GM18508 (cell line): ENCODE results near the gene C10orf67.

Experiments
- ATAC-seq: cut with Tn5 transposase; IDR thresholded peaks from one replicate; pipeline ENCODE4 v1.9.1; 2021; ENCODE audit warnings: moderate number of reproducible peaks; ENCODE audit not compliant: insufficient read depth, unreplicated experiment

The C10orf67 gene

DNA sequence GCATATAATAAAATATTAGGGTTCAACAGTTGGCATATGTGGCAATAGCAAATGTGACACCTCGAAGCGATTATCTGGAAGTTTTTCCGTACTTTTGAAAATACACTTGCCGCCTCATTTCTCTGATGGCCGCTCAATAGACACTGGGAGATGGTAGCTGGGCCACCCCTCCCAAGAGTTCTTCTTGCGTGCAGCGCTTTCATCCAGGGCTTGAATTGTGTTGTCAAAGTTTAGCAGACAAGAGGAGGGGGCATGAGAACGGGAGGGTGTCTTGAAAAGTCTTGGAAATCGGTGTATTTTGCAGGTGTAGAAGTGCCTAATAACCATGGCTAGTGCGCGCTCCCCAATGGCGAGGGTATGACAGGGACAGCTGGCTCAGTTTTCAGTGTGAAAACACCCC lies 144.0 kb downstream of the C10orf67 start:
- no peak for ATAC-seq

GRCh38 chr10:23199768-23200511 lies 144.7 kb downstream of the C10orf67 start:
- ATAC-seq, result no peak

GRCh38 chr10:23198940-23199767 lies 145.4 kb downstream of the C10orf67 start:
- ATAC-seq, result no peak

DNA sequence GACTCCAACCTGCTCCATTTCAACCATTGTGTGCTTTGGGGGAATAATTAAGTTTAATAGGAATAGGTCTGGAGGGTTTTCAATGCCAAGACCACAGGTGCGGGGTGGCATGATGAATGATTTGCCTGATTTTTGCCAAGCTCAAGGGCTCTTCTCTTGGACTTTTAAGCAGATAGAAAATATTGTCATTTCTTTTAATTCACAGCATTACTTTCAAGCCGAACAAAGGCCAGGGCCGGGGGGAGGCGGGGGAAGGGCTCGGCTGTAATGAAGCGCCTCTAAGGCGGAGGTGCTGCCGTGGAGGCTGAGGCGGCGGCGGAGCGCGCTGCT lies 146.0 kb downstream of the C10orf67 start:
- no peak for ATAC-seq

DNA sequence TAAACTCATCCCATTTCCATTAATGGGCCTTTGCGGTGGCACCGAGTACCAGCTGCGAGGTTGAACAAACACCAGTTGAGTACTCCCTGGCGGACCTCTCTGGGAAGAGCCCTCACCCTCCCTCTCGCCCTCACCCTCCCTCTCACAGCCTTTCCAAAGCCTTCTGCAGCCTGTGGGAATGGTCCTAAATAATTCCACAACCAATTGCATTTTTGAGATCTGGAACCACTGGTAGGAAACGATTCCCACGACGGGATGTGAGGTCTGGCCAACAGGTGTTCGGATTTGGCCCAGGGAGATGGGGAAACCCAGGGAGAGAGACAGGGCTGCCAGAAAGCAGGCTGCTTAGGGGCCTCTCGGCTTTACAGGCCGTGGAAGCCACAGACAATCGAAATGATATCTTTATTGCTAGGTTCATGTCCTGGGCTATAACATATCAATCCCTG lies 147.2 kb downstream of the C10orf67 start:
- ATAC-seq, result no peak

DNA sequence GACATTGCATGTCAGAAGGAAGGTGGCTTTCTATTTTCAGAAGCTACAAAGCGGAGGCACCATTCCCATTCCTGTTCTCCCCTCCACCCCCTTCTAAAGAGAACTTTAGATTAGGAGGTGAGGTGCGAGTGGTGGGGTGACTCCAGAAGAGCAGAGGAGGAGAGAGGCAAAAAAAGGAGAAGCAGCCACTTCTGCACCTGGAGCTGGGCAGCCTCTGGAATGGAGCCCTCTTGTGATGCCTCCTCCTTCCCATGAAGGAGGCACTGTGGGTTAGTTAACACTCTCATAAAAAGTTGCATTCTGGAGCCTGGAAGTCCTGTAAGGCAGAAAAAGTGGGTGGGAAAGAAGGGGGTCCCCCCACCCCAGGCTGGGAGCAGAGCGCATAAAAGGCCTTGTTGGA lies 147.7 kb downstream of the C10orf67 start:
- no peak for ATAC-seq

GRCh38 chr10:23195846-23196600 lies 148.6 kb downstream of the C10orf67 start:
- ATAC-seq, result no peak

DNA sequence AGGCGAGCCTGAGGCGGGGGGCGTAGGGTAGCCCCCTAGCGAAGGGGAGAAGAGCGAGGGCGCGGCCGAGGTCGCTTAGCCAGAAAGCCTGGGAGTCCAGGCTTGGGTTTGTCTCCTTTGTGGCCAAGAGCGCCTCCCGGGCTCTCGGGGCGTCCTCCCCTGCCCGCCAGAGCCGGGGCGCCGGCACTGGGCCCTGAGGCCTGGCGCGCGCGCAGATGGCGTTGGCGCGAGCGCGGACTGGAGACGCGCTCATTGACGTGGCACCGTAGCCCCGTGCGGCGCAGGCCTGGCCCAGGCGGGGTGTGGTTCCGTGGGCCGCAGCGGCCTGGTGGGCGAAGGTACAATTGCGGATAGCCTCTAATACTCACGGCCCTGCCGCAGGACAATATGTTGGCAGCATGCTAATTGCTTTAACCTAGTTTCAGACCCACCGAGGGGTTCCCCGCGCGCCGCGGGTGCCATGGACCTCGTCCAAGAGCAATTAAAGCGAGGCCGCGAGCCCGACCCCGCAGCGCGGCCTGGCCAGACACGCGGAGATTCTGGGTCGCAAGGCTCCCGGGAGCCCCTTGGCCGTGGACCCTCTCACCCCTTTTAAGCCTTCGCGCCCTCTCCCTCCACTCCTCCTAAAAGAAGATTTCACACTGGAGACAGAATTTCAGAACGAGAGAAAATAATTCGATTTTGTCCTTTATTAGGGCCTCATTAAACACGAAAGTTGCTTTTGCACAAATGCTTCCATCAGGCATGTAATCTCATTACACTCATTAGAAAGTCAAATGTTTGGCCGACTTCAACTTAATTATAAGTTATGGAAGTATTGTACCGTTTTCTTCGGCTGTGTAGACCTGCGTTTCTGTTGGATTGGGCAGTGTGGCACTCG lies 149.4 kb downstream of the C10orf67 start:
- no peak for ATAC-seq

- ATAC-seq, result no peak
Measured at GRCh38 chr10:23194471-23194965, 150.1 kb downstream of the C10orf67 start.

- ATAC-seq, result no peak
Measured at GRCh38 chr10:23193435-23194074, 151.0 kb downstream of the C10orf67 start.

DNA sequence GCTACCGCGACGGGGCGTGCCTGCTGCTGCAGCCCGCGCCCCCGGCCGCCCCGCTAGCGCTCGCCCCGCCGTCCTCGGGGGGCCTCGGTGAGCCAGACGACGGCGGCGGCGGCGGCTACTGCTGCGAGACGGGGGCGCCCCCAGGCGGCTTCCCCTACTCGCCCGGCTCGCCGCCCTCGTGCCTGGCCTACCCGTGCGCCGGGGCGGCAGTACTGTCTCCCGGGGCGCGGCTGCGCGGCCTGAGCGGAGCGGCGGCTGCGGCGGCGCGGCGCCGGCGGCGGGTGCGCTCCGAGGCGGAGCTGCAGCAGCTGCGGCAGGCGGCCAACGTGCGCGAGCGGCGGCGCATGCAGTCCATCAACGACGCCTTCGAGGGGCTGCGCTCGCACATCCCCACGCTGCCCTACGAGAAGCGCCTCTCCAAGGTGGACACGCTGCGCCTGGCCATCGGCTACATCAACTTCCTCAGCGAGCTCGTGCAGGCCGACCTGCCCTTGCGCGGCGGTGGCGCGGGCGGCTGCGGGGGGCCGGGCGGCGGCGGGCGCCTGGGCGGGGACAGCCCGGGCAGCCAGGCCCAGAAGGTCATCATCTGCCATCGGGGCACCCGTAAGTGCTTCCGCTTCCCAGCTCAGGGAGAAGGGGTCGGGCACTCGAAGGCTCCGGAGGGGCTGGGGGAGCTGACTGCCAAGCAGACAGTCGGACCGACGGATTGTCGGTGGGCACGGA lies 151.7 kb downstream of the C10orf67 start:
- no peak for ATAC-seq

DNA sequence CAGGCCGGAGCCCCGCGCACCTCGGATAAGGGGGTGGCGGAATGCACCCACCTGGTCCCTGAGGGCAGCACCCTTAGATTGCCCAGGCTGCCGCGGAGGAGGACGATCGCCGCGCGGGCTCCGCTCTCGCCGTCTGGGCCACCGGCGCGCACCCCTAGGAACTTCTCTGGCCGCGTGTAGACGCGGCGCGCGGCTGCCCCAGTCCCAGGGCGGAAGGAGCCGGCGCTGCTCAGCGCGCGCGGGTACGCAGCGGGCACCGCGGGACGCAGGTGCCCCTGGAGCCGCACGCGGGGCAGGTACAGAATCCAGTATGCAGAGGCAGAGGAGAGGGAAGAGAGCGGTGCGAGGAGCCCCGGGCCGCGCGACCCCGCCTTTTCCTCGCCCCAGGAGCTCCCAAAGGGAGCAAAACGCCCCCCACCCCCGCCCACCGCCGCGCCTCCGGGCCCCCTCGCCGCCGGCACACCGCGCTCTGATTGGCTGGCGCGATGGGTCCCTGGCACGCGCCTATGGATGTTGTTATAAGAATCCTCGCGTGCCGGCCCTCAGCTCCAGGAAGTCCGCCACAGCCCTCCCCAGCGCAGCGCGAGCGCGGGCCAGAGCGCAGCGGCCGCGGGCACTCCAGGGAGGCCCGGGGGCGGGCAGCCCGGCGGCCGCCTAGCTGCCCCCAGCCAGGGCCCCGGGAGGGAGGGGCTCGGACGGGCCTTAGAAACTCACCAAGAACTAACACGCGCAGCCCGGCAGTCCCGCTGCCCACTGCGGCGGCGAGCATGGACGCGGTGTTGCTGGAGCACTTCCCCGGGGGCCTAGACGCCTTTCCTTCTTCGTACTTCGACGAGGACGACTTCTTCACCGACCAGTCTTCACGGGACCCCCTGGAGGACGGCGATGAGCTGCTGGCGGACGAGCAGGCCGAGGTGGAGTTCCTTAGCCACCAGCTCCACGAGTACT lies 152.6 kb downstream of the C10orf67 start, which contains the start of gene PTF1A:
PTF1A (plus strand) TSS at position 549 of the 948 bp plus-strand sequence; CDS start at position 768, 219 bp downstream.
- ATAC-seq, result no peak

- no peak for ATAC-seq
Measured at GRCh38 chr10:23190872-23191763, 153.5 kb downstream of the C10orf67 start.

DNA sequence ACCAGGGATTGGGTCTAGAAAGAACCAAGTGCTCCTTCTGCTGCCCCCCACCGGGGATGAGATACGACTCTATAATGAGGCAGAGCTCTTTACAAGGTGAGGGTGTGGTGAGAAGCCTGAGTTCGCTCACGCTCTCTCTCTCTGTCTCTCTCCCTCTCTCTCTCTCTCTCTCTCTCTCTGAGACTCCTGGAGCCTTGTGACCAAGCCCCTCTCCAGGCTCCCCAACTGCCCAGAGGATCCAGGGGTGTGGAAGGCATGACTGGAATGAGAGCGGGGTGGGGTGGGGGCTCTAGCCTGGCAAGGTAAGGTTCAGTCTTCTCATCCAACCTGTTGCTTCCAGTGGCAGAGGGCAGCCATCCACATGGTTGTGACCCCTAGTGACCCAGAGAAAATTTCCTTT lies 155.6 kb downstream of the C10orf67 start:
- no peak for ATAC-seq

GRCh38 chr10:23187155-23187554 lies 157.4 kb downstream of the C10orf67 start:
- ATAC-seq, result no peak

DNA sequence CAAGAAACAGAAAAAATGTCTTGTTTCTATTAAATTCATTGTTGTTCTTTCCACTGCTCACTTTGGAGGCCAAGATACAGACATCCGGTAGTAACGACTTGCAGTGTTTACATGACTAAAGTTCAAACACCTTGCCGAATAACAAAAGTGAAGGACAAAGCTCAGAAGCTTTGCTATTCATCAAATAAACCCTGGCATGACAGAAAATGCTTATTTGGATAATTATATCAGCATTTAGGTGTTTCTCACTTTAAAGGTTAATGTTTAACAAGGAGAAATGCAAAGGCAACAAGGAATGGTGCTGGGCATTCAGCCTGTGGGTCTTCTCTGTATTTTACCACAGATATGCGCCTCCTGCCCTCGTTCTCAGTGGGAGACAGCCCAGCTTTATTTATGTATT lies 157.9 kb downstream of the C10orf67 start:
- no peak for ATAC-seq

DNA sequence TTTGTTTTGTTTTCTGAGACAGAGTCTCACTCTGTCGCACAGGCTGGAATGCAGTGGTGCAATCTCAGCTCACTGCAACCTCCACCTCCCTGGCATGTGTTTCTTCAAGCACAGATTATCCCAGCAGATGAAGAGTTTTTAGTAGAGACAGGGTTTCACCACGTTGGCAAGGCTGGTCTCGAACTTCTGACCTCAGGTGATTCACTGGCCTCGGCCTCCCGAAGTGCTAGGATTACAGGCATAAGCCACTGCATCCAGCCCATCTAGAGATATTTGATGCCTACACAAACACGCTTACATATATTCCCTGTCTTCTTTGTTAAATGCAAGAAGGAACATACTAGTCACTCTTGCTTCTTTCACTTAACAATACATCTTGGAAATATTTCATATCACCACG lies 158.4 kb downstream of the C10orf67 start:
- ATAC-seq, result no peak
